Endothelial cell of umbilical vein (primary cell): ENCODE data around the gene OR2W3. TPM values are rescaled to one million over a fixed set of nuclear protein-coding genes. Genes with fewer than 3 reads are reported as not detected.

Experiments used
- BruUV-seq: library from RNA; stranded (reverse); fragments of 400-500 nt; replicated peaks from 2 replicates; lab custom pipeline; 2021; lab: Mats Ljungman, UMichigan
- CTCF ChIA-PET: fragments of 300-600, 350-600 bp; sonication (Branson Sonifier 250); formaldehyde crosslinking; loops from one replicate; lab custom pipeline; 2021; ENCODE audit warnings: antibody characterized with exemption, inconsistent platforms; lab: Charles Lee
- POLR2A ChIA-PET: fragments of 300-600, 350-600 bp; sonication (Branson Sonifier 250); formaldehyde crosslinking; loops from one replicate; lab custom pipeline; 2021; ENCODE audit warnings: antibody characterized with exemption, inconsistent platforms; lab: Charles Lee
- DNase-seq: peaks from one replicate; pipeline ENCODE4 v3.0.0-alpha.2; 2011; ENCODE audit warnings: low read depth, low spot score
- FAIRE-seq: peaks from 2 replicates; lab custom pipeline; 2011; peaks lifted over from hg19 to GRCh38; lab: Jason Lieb, UNC
- H2AFZ ChIP-seq: 2 replicates; pipeline ENCODE4 v1.6.0; 2012; ENCODE audit warnings: low read depth, low read length, control low read depth, inconsistent platforms
- H3K27ac ChIP-seq: 2 replicates; pipeline ENCODE4 v1.5.1; 2011; ENCODE audit warnings: low read depth, mild to moderate bottlenecking, control low read depth, low read length, moderate library complexity; ENCODE audit not compliant: insufficient read depth
- H3K27me3 ChIP-seq, 2 experiments: 2 replicates each; pipeline versions ENCODE4 v1.6.0 to v1.6.1; 2011; ENCODE audit warnings: low read length in 2 of 2, mixed read lengths in 1 of 2; ENCODE audit not compliant: control insufficient read depth in 2 of 2, insufficient read depth in 2 of 2
- H3K36me3 ChIP-seq, 2 experiments: 2 replicates in 1 of 2; 3 replicates in 1 of 2; pipeline ENCODE4 v1.5.1; 2011; ENCODE audit warnings: low read length in 2 of 2, mild to moderate bottlenecking in 1 of 2, moderate library complexity in 1 of 2; ENCODE audit not compliant: control insufficient read depth in 2 of 2, insufficient read depth in 2 of 2; ENCODE audit errors: extremely low read depth in 1 of 2
- H3K4me1 ChIP-seq: 3 replicates; pipeline ENCODE4 v1.5.1; 2011; ENCODE audit warnings: mild to moderate bottlenecking, low read length; ENCODE audit not compliant: control insufficient read depth, insufficient read depth; ENCODE audit errors: extremely low read depth
- H3K4me2 ChIP-seq: 2 replicates; pipeline ENCODE4 v1.6.1; 2011; ENCODE audit warnings: low read length, control low read depth, mixed read lengths; ENCODE audit not compliant: insufficient read depth
- H3K4me3 ChIP-seq, 3 experiments: fragments of 200-600 bp in 1 of 3; sonication (generic), shearing (Covaris generic) in 1 of 3; replicated peaks in 1 of 3; 2 replicates each; pipeline ENCODE4 v1.5.1; 2011 to 2016; ENCODE audit warnings: control low read depth in 3 of 3, low read length in 3 of 3, mild to moderate bottlenecking in 2 of 3, inconsistent platforms in 1 of 3, low read depth in 1 of 3, moderate library complexity in 1 of 3; ENCODE audit not compliant: insufficient read depth in 1 of 3
- H3K79me2 ChIP-seq: 2 replicates; pipeline ENCODE4 v1.6.0; 2012; ENCODE audit warnings: low read length, inconsistent platforms; ENCODE audit not compliant: control insufficient read depth, insufficient read depth
- H3K9ac ChIP-seq: replicated peaks from 2 replicates; pipeline ENCODE3; 2011; ENCODE audit warnings: low read length, control low read depth; ENCODE audit not compliant: insufficient read depth; ENCODE audit errors: extremely low read depth
- H3K9me1 ChIP-seq: replicated peaks from 3 replicates; pipeline ENCODE4 v1.6.0; 2011; ENCODE audit warnings: mild to moderate bottlenecking, low read length; ENCODE audit not compliant: control insufficient read depth, insufficient read depth; ENCODE audit errors: extremely low read depth
- H3K9me3 ChIP-seq: replicated peaks from 2 replicates; pipeline ENCODE4 v1.5.1; 2012; ENCODE audit warnings: low read length, inconsistent platforms; ENCODE audit not compliant: control insufficient read depth, insufficient read depth
- H4K20me1 ChIP-seq: replicated peaks from 2 replicates; pipeline ENCODE3; 2011; ENCODE audit warnings: mild to moderate bottlenecking, low read length; ENCODE audit not compliant: control insufficient read depth, insufficient read depth; ENCODE audit errors: extremely low read depth
- CTCF ChIP-seq, 2 donors: IDR thresholded peaks; 1 replicate in 1 of 2; 2 replicates in 1 of 2; pipeline ENCODE4 v1.5.1; 2011; ENCODE audit warnings: low read length in 2 of 2, mild to moderate bottlenecking in 2 of 2, moderate library complexity in 2 of 2, control low read depth in 1 of 2, inconsistent platforms in 1 of 2, low read depth in 1 of 2; ENCODE audit not compliant: insufficient read depth in 1 of 2; ENCODE audit errors: extremely low read depth in 1 of 2
- EZH2 ChIP-seq: IDR thresholded peaks from 2 replicates; pipeline ENCODE4 v1.6.1; 2012; ENCODE audit warnings: borderline replicate concordance, low read depth, mild to moderate bottlenecking, moderate library complexity, low read length, inconsistent platforms; ENCODE audit not compliant: severe bottlenecking
- FOS ChIP-seq: IDR thresholded peaks from 2 replicates; pipeline ENCODE4 v1.6.1; 2011; ENCODE audit warnings: mild to moderate bottlenecking, low read length, moderate library complexity, borderline replicate concordance; ENCODE audit not compliant: insufficient read depth
- GATA2 ChIP-seq: IDR thresholded peaks from 2 replicates; pipeline ENCODE4 v1.7.0; 2011; ENCODE audit warnings: low read depth, mild to moderate bottlenecking, moderate library complexity, mixed read lengths, low read length; ENCODE audit not compliant: insufficient read length, insufficient read depth
- JUN ChIP-seq: IDR thresholded peaks from 2 replicates; pipeline ENCODE4 v1.6.1; 2011; ENCODE audit warnings: borderline replicate concordance, low read depth; ENCODE audit not compliant: insufficient read length, insufficient read depth
- MAX ChIP-seq: IDR thresholded peaks from 2 replicates; pipeline ENCODE4 v1.6.1; 2011; ENCODE audit not compliant: insufficient read depth, insufficient read length
- MYC ChIP-seq: IDR thresholded peaks from one replicate; pipeline ENCODE4 v1.6.1; 2011; ENCODE audit warnings: mild to moderate bottlenecking, low read depth, low read length
- POLR2A ChIP-seq: IDR thresholded peaks from 2 replicates; pipeline ENCODE4 v1.6.1; 2012; ENCODE audit warnings: low read depth, mild to moderate bottlenecking, control low read depth, low read length
- POLR2AphosphoS5 ChIP-seq: IDR thresholded peaks from 2 replicates; pipeline ENCODE4 v1.6.1; 2012; ENCODE audit warnings: low read depth, mild to moderate bottlenecking, control low read depth, low read length, moderate library complexity; ENCODE audit not compliant: insufficient read depth
- dilution Hi-C: fragments of 300-500 bp; cut with MboI; formaldehyde crosslinking; loops from one replicate; pipeline ENCODE4 v1.15.0; 2019; ENCODE audit warnings: low sequenced_read_pairs; ENCODE audit not compliant: extremely low pct_ligation_motif_present
- intact Hi-C: fragments of 100-400 bp; cut with micrococcal nuclease; formaldehyde crosslinking; loops from one replicate; pipeline ENCODE4 v1.10.0; 2022
- polyA plus RNA-seq, 4 experiments: library from polyadenylated mRNA; depleted of rRNA in 3 of 4; stranded (reverse) in 3 of 4; unstranded in 1 of 4; fragments of >200 nt; gene quantifications; 2 replicates each; pipeline versions ENCODE4 v1.2.1 to v1.2.3, GENCODE V29; 2011 to 2012; ENCODE audit warnings: missing spikeins in 1 of 4
- total RNA-seq: library from RNA; stranded (reverse); gene quantifications from 2 replicates; pipeline ENCODE4 v1.2.3, GENCODE V29; 2021

Gene OR2W3
- total and polyA plus RNA-seq, 2 donors (not counting 3 experiments of a cell fraction or from before 2014, with no cell fraction given): not detected

- Histone ChIP-seq H3K79me2 (no peaks in the 10 kb centered on the region), H3K4me2 (no peak within 1 kb of the TSS), H3K27me3 (no peaks in the 10 kb centered on the region), H3K4me1 (no peaks in the 10 kb centered on the region), H3K4me3 (no peak within 1 kb of the TSS), H3K9me3 (peaks cover 5% of the 10 kb centered on the region), H2AFZ (no peak within 1 kb of the TSS), H3K9ac (no peak within 1 kb of the TSS), H3K36me3 (no peaks in the 10 kb centered on the region), H3K27ac (no peak within 1 kb of the TSS), H4K20me1 (no peaks in the 10 kb centered on the region), H3K9me1 (no peaks in the 10 kb centered on the region)
- no TSS peak for BruUV-seq
- POLR2A ChIA-PET: no interaction called here
- intact Hi-C loops: no loop called here
- no peak for DNase-seq
- no peak for FAIRE-seq
- dilution Hi-C loops: no loop called here
- TF ChIP-seq FOS (no peak), MAX (no peak), POLR2AphosphoS5 (no peak), POLR2A (no peak), GATA2 (no peak), CTCF (IDR thresholded peaks at IDR 0.05; ENCODE audit: extremely low read depth in 1 of 2, insufficient read depth in 1 of 2, low read depth in 1 of 2, low read length in 2 of 2) (no peak), JUN (no peak), MYC (no peak), EZH2 (no peak)
- CTCF ChIA-PET: no interaction called here
These were observed 24.6 kb downstream of the OR2W3 start, which contains the start of gene OR2T8 for GRCh38 chr1:247919952-247920351. OR2T8 (plus strand) TSS chr1:247920252; CDS start chr1:247921018, 766 bp downstream.
